Mucosa of descending colon (tissue), 3 donors: ENCODE measurements around the gene MAGI1. TPM values are rescaled to one million over a fixed set of nuclear protein-coding genes. Genes with fewer than 3 reads are reported as not detected.
A peak's percentile ranks its signal among the peaks of the same experiment; 100 is the strongest.

Experiments used
- ATAC-seq: fragments of 200-7000 bp; cut with Tn5 transposase; one replicate; pipeline ENCODE4 v1.9.1; 2020; ENCODE audit warnings: mild to moderate bottlenecking, moderate library complexity
- DNase-seq, 3 donors: peaks; one replicate each; pipeline ENCODE4 v3.0.0-alpha.2; 2020
- H3K36me3 ChIP-seq: fragments of 200-600 bp; one replicate; pipeline ENCODE4 v1.8.0; 2021; ENCODE audit warnings: low read depth, mild to moderate bottlenecking
- H3K4me1 ChIP-seq: fragments of 200-600 bp; one replicate; pipeline ENCODE4 v1.8.0; 2021; ENCODE audit warnings: low read depth, mild to moderate bottlenecking
- H3K4me3 ChIP-seq: fragments of 200-600 bp; one replicate; pipeline ENCODE4 v1.8.0; 2021; ENCODE audit warnings: mild to moderate bottlenecking
- H3K9me3 ChIP-seq: fragments of 200-600 bp; one replicate; pipeline ENCODE4 v1.8.0; 2021; ENCODE audit warnings: mild to moderate bottlenecking
- intact Hi-C, 2 donors: fragments of 100-400 bp; cut with DNase I in 1 of 2; cut with micrococcal nuclease in 1 of 2; formaldehyde crosslinking; loops; one replicate each; pipeline versions ENCODE4 v1.11.0 to v1.11.1; 2022; cut with DNase I, micrococcal nuclease
- total RNA-seq, 3 donors: library from RNA; stranded (reverse); fragmentation: NEBNext Ultra II Directional in 2 of 3; extraction: Animal tissue kit (Norgen Biotek cat#: 25700) in 2 of 3; gene quantifications; one replicate each; pipeline versions ENCODE4 v1.2.1 to v1.2.4, GENCODE V29; 2021 to 2023
- TF ChIP-seq, protein P1 (sequence below): fragments of 200-600 bp; IDR thresholded peaks from one replicate; pipeline ENCODE4 v1.8.0; 2022; ENCODE audit warnings: antibody characterized with exemption, mild to moderate bottlenecking
- donor health status: DM: no; HTN: no; CAD: no; lungs with moderate emphysema.
- donor health status: DM: no; HTN: no; CAD: no.
- donor health status: DM: no; HTN: yes; CAD: no.

MAGI1 gene
- total RNA-seq, 3 donors from 2014 or later: 41.9 to 59.6 (median 45.6) TPM

- TF ChIP-seq, protein P1, sequence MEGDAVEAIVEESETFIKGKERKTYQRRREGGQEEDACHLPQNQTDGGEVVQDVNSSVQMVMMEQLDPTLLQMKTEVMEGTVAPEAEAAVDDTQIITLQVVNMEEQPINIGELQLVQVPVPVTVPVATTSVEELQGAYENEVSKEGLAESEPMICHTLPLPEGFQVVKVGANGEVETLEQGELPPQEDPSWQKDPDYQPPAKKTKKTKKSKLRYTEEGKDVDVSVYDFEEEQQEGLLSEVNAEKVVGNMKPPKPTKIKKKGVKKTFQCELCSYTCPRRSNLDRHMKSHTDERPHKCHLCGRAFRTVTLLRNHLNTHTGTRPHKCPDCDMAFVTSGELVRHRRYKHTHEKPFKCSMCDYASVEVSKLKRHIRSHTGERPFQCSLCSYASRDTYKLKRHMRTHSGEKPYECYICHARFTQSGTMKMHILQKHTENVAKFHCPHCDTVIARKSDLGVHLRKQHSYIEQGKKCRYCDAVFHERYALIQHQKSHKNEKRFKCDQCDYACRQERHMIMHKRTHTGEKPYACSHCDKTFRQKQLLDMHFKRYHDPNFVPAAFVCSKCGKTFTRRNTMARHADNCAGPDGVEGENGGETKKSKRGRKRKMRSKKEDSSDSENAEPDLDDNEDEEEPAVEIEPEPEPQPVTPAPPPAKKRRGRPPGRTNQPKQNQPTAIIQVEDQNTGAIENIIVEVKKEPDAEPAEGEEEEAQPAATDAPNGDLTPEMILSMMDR: no peak
- H3K9me3 ChIP-seq: no peaks in the 10 kb centered on the region
- ATAC-seq: no peak
- intact Hi-C loops: no loop called here
- H3K4me1 ChIP-seq: no peaks in the 10 kb centered on the region
- H3K4me3 ChIP-seq: no peak overlapping the region
- no peak for DNase-seq
- no peaks in the 10 kb centered on the region for H3K36me3 ChIP-seq
Measured at GRCh38 chr3:65500398-65501306, 538.1 kb downstream of the MAGI1 start.

- no peaks in the 10 kb centered on the region for H3K36me3 ChIP-seq
- ATAC-seq: no peak
- no peak overlapping the region for H3K4me3 ChIP-seq
- TF ChIP-seq, protein P1: no peak
- no peaks in the 10 kb centered on the region for H3K4me1 ChIP-seq
- DNase-seq: no peak
- H3K9me3 ChIP-seq: no peaks in the 10 kb centered on the region
- intact Hi-C loops: no loop called here
Measured at GRCh38 chr3:65497846-65498245, 540.9 kb downstream of the MAGI1 start.

- no peak overlapping the region for H3K4me3 ChIP-seq
- ATAC-seq (no peak), DNase-seq (no peak)
- no peaks in the 10 kb centered on the region for H3K4me1 ChIP-seq
- no peaks in the 10 kb centered on the region for H3K36me3 ChIP-seq
- TF ChIP-seq, protein P1: no peak
- H3K9me3 ChIP-seq: no peaks in the 10 kb centered on the region
- intact Hi-C loops: no loop called here
Measured at GRCh38 chr3:65497236-65497635, 541.5 kb downstream of the MAGI1 start.

GRCh38 chr3:65493938-65494337, 544.8 kb downstream of the MAGI1 start:
- Histone ChIP-seq H3K9me3 (no peaks in the 10 kb centered on the region), H3K4me1 (no peaks in the 10 kb centered on the region), H3K4me3 (no peak overlapping the region), H3K36me3 (no peaks in the 10 kb centered on the region)
- TF ChIP-seq, protein P1: no peak
- DNase-seq: no peak
- intact Hi-C loops: no loop called here
- no peak for ATAC-seq

DNA sequence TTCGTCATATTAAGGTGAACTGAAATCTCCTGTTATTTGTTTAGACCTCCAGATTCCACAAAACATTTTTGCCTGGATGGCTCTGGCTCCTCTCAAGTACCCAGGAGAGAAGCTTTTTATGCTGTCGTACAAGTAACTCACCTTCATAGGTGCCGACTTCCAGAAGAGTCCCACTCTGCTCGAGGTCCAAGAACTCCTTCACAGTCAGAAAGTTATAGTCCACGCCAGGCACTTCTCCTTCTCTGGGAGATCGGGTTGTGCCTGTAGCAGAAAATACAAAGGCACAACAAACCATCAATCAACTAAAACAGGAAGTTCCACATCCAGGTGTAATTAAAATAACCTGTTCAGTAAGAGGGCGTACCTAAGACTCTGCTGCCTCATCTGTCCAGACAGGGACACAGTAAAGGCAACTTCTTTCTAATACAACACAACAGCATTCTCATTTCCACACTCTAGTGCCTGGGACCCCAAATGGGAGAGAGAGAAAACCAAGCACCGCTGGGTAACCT, 545.3 kb downstream of the MAGI1 start:
- no peaks in the 10 kb centered on the region for H3K9me3 ChIP-seq
- H3K4me1 ChIP-seq: no peaks in the 10 kb centered on the region
- H3K36me3 ChIP-seq: no peaks in the 10 kb centered on the region
- TF ChIP-seq, protein P1: no peak
- no peak for DNase-seq
- H3K4me3 ChIP-seq: no peak overlapping the region
- intact Hi-C loops: no loop called here
- peak; percentile 44 for ATAC-seq
